Skin of body (tissue), 2 donors: ENCODE measurements around the gene ORMDL3. TPM values are rescaled to one million over a fixed set of nuclear protein-coding genes. Genes with fewer than 3 reads are reported as not detected.
"Not testable (repeated sequence)": the region's sequence is repeated elsewhere in the genome, so short reads cannot be mapped to it uniquely, and the experiment has no call there.

Experiments
- DNase-seq: peaks from one replicate; lab custom pipeline; 2025; lab: John Stamatoyannopoulos, UW
- total RNA-seq: library from RNA; depleted of rRNA; stranded (reverse); fragments of >200 nt; gene quantifications from one replicate; pipeline ENCODE4 v1.2.3, GENCODE V29; 2014

ORMDL3 gene
- total RNA-seq, 1 donor from 2014 or later: 62.8 TPM

DNA sequence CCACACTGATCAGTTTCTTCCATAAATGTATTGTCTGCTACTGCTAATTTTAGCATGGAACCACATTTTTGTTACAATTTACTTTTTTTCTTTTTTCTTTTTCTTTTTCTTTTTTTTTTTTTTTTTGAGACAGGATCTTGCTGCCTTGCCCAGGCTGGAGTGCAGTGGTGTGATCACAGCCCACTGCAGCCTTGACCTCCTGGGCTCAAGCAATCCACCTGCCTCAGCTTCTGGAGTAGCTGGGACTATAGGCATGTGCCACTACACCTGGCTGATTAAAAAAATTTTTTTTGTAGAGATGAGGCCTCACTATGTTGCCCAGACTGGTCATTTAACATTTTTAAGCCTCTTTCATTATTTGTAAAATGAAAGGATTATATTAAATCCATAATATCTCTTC, 40.3 kb downstream of the ORMDL3 start:
- no peak for DNase-seq

DNA sequence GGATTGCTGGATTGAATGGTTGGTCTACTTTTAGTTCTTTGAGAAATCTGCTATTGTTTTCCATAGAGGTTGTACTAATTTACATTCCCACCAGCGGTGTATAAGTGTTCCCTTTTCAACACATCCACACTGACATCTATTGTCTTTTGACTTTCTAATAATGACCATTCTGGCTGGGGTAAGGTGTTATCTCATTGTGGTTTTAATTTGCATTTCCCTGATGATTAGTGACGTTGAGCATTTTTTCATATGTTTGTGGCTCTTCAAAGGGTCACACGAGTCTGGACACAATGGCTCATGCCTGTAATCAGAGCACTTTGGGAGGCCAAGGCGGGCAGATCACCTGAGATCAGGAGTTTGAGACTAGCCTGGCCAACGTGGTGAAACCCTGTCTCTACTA, 41.3 kb downstream of the ORMDL3 start:
- DNase-seq: not testable (repeated sequence)

DNA sequence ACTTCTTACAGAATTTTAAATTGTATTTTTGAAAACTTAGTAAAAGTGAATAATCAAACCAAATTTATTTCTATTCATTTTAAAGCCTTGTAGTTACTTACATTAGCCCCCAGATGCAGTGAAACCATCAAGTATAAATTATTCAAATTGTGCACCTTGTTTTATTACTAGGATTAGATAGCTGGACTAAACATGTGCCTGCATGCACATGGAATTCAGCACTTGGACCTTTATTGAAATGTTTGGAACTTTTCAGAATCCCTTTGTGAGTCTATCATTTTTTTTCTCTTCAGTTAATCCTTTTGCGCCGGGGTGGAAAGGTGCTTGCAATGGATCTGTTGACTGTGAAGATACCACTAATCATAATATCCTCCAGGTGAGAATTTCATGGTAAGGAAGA, 54.6 kb downstream of the ORMDL3 start:
- DNase-seq: no peak

DNA sequence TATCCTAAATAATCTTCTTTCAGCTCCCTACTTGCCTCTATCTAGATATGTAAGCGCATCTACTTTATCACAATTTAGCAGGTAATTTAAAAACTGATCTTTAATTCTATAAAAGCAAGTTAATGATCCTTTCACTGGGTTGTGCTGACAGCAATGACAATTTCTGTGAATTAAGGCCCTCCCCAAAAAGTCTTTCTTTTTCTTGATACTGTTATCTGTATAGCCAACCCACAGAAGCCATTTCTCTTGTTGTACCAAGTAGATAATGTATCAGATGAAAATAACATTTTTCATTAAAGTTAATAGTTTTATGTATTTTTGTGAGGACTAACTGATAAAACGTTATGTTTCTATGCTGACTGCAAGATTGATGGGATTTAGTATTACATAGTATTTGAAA, 55.6 kb downstream of the ORMDL3 start:
- no peak for DNase-seq

Other genes with a start within 250 kb of the ORMDL3 start
- 9.7 TPM for gene PGAP3, start 239.5 kb downstream of the ORMDL3 start, total RNA-seq
- 61.1 TPM for gene ERBB2, start 227.5 kb downstream of the ORMDL3 start, total RNA-seq
- 11.1 TPM for gene MIEN1, start 197.1 kb downstream of the ORMDL3 start, total RNA-seq
- 8.8 TPM for gene GRB7, start 189.7 kb downstream of the ORMDL3 start, total RNA-seq
- gene IKZF3, start 63.3 kb downstream of the ORMDL3 start, total RNA-seq: 0.39 TPM
- not detected for gene ZPBP2, start 59.4 kb downstream of the ORMDL3 start, total RNA-seq
- 24.0 TPM for gene GSDMB, start 9.0 kb downstream of the ORMDL3 start, total RNA-seq
- gene LRRC3C, start 131 bp upstream of the ORMDL3 start, total RNA-seq: not detected
- 21.1 TPM for gene GSDMA, start 35.4 kb upstream of the ORMDL3 start, total RNA-seq
- 49.5 TPM for gene PSMD3, start 53.2 kb upstream of the ORMDL3 start, total RNA-seq
- not detected for gene CSF3, start 87.8 kb upstream of the ORMDL3 start, total RNA-seq
- gene MED24, start 126.8 kb upstream of the ORMDL3 start, total RNA-seq: 36.3 TPM
- 27.2 TPM for gene THRA, start 135.4 kb upstream of the ORMDL3 start, total RNA-seq
- gene NR1D1, start 173.0 kb upstream of the ORMDL3 start, total RNA-seq: 3.6 TPM
- 71.9 TPM for gene MSL1, start 194.4 kb upstream of the ORMDL3 start, total RNA-seq
- 43.6 TPM for gene CASC3, start 212.9 kb upstream of the ORMDL3 start, total RNA-seq
- gene RAPGEFL1, start 249.9 kb upstream of the ORMDL3 start, total RNA-seq: 27.8 TPM